AG09319 (cell line): ENCODE results near the gene KLRC3.
"Not testable (repeated sequence)": the region's sequence is repeated elsewhere in the genome, so short reads cannot be mapped to it uniquely, and the experiment has no call there.

Experiments
- DNase-seq: peaks from one replicate; pipeline ENCODE4 v3.0.0-alpha.2; 2010; ENCODE audit warnings: low read depth; ENCODE audit errors: extremely low read depth
- TF ChIP-seq, protein P1 (sequence below): IDR thresholded peaks from 2 replicates; pipeline ENCODE4 v1.5.1; 2011; ENCODE audit warnings: low read depth, mild to moderate bottlenecking, inconsistent platforms, low read length, moderate library complexity

KLRC3 gene

DNA sequence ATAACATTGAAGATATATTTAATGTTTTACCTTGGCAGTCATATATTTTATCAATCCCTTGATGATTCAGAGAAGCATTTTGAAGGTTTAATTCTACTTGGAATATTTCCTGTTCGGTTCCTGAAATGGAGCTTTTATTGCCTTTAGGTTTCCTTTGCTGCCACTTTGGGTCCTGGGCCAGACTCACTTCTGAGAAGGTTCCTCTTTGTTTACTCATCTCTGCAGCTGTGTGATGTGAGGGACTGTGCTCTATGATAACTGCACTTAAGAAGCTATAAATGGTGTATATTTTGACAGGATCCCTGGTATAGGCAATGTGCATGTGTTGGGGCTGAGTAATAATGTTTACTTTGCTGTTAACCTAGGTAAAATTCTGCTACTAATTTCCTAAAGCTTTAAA, at the start of gene KLRC3:
KLRC3 (minus strand) TSS at position 262 of the 400 bp plus-strand sequence; CDS start at position 217, 45 bp downstream.
- DNase-seq, result not testable (repeated sequence)

DNA sequence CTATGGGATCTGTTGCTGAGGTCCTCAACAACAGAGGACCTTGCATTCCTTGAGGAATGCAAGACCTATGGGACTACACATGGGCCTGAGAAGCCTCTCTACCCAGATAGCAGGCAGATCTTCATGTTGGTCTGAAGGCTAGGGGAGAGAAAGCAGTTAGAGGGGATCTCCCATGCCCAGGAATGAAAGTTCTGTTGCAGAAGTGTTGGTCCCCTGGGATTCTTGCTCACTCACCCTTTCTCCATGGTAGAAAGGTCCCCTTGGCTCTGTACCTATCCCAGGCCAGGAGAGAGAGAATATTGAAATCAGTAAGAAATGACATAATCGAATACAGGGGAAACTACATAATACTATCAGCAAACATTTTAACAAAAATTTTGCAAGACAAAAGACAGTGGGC, 49.3 kb upstream of the KLRC3 start:
- DNase-seq, result no peak
- TF ChIP-seq, protein P1, sequence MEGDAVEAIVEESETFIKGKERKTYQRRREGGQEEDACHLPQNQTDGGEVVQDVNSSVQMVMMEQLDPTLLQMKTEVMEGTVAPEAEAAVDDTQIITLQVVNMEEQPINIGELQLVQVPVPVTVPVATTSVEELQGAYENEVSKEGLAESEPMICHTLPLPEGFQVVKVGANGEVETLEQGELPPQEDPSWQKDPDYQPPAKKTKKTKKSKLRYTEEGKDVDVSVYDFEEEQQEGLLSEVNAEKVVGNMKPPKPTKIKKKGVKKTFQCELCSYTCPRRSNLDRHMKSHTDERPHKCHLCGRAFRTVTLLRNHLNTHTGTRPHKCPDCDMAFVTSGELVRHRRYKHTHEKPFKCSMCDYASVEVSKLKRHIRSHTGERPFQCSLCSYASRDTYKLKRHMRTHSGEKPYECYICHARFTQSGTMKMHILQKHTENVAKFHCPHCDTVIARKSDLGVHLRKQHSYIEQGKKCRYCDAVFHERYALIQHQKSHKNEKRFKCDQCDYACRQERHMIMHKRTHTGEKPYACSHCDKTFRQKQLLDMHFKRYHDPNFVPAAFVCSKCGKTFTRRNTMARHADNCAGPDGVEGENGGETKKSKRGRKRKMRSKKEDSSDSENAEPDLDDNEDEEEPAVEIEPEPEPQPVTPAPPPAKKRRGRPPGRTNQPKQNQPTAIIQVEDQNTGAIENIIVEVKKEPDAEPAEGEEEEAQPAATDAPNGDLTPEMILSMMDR, result no peak

- no peak for DNase-seq
- TF ChIP-seq, protein P1, result no peak
Measured at GRCh38 chr12:10466311-10466710, 45.9 kb upstream of the KLRC3 start.

- no peak for DNase-seq
- TF ChIP-seq, protein P1, result no peak
Measured at GRCh38 chr12:10457760-10458159, 37.4 kb upstream of the KLRC3 start.

GRCh38 chr12:10456856-10457255, 36.5 kb upstream of the KLRC3 start:
- DNase-seq, result no peak
- TF ChIP-seq, protein P1, result no peak

- TF ChIP-seq, protein P1, result no peak
- DNase-seq, result no peak
Measured at GRCh38 chr12:10455766-10456165, 35.4 kb upstream of the KLRC3 start.

DNA sequence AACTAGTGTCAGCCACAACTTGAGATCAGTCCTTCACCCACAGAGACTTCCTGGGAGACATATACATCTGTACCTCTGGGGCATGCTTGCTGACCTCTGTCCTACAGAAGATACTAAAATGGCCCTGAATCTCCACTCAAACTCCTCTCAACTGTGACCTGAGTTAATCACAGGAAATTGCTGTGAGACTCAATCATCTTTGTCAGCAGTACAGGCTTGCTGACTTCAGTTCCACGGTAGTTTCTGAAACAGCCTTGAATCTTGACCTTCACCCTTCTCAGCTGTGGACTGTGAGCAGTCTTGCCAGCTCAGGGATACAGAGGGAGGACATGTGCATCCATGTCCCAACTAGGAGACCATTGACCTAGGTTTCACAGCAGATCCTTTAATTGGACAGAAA, 34.1 kb upstream of the KLRC3 start:
- DNase-seq, result no peak
- TF ChIP-seq, protein P1, result no peak

- TF ChIP-seq, protein P1, result no peak
- DNase-seq, result no peak
Measured at GRCh38 chr12:10453156-10453555, 32.8 kb upstream of the KLRC3 start, which contains the start of gene KLRC1. Gene KLRC1 (minus strand): TSS chr12:10453377. CDS start chr12:10451156, 2,221 bp downstream.
